Esophagus squamous epithelium (tissue), 4 donors: Measurements from ENCODE around the gene CDK17.

ENCODE experiments used
- CTCF ChIP-seq, 6 experiments: fragments of 450-650 bp in 4 of 6; fragments of 200-600 bp in 2 of 6; sonication (generic) in 2 of 6; IDR thresholded peaks; one replicate each; pipeline ENCODE4 v1.5.1; 2016 to 2019; ENCODE audit warnings: antibody characterized with exemption in 6 of 6, mild to moderate bottlenecking in 4 of 6, moderate library complexity in 4 of 6
- POLR2A ChIP-seq, 4 donors: fragments of 450-650 bp; IDR thresholded peaks; one replicate each; pipeline ENCODE4 v1.6.1; 2017; ENCODE audit warnings: antibody characterized with exemption in 4 of 4, mild to moderate bottlenecking in 4 of 4, moderate library complexity in 3 of 4

DNA sequence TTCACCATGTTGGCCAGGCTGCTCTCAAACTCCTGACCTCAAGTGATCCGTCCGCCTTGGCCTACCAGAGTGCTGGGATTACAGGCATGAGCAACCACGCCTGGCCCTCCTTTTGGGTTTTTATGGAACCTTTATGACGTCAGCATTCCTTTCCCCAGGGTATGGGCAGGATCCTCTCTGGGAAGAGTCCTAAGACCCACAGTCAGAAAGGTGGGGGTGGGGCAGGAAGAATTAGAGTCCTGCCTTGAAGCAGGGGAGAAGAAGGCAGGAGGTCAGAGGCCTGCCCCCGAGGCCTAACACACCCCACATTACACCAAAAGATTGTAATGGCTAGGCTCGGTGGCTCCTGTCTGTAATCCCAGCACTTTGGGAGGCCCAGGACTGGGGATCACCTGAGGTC lies 30.8 kb upstream of the CDK17 start:
- TF ChIP-seq CTCF (IDR thresholded peaks at IDR 0.05) (no peak), POLR2A (IDR thresholded peaks at IDR 0.05) (no peak)
